IPS-18a (cell line): Measurements from ENCODE around the gene CPNE5.

Experiments
- H3K27ac ChIP-seq: one replicate; pipeline ENCODE4 v1.5.1; 2013; ENCODE audit warnings: low read length
- H3K27me3 ChIP-seq: one replicate; pipeline ENCODE4 v1.6.1; 2013; ENCODE audit warnings: mild to moderate bottlenecking, low read length; ENCODE audit not compliant: control insufficient read depth, insufficient read depth
- H3K36me3 ChIP-seq: one replicate; pipeline ENCODE4 v1.6.1; 2013; ENCODE audit warnings: low read depth, low read length; ENCODE audit not compliant: control insufficient read depth
- H3K4me1 ChIP-seq: one replicate; pipeline ENCODE4 v1.6.1; 2013; ENCODE audit warnings: low read depth, low read length; ENCODE audit not compliant: control insufficient read depth
- H3K4me3 ChIP-seq: one replicate; pipeline ENCODE4 v1.5.1; 2013; ENCODE audit warnings: low read length
- H3K9ac ChIP-seq: one replicate; pipeline ENCODE4 v1.6.1; 2013; ENCODE audit warnings: mild to moderate bottlenecking, low read length, moderate library complexity
- H3K9me3 ChIP-seq: one replicate; pipeline ENCODE4 v1.6.1; 2013; ENCODE audit warnings: low read depth, low read length; ENCODE audit not compliant: control insufficient read depth

CPNE5 gene

GRCh38 chr6:36805917-36806316 is 33.3 kb downstream of the CPNE5 start:
- Histone ChIP-seq H3K27ac (no peak overlapping the region), H3K9me3 (no peaks in the 10 kb centered on the region), H3K4me3 (no peak overlapping the region), H3K4me1 (peaks cover 24% of the 10 kb centered on the region), H3K36me3 (no peaks in the 10 kb centered on the region), H3K9ac (no peak overlapping the region), H3K27me3 (no peaks in the 10 kb centered on the region)

DNA sequence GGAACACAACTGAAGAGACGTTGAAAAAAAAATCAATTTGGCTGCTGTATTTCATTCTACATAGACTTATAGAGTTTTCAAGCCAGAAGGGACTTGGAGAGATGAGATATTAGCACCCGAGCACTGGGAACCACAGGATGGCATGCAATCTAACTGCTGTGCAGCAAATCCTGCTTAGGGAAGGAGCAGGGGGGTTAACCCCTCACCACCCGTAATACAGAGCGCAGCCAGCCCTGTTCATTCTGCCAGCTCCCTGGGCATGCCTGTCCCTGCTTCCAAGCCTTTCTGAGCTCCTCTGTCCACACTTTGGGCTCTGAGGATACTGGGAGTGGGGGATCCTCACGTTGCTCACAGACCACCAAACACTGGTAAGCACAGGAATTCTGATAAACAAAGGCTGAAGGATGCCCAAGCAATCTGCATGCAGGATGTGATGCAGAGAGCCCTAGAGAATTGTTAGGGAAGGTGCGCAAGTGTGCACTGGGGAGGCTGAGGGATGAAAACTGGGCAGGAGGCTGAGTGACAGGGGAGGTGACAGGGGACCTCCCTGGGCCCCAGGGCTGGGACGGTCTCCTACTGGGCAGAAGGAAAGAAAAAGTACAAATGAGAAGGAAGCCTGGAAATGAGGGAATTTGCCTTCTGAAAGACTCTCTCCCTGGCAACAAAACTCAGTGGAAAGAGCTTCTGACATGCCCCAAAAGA is 34.0 kb downstream of the CPNE5 start:
- no peak overlapping the region for H3K27ac ChIP-seq
- H3K9ac ChIP-seq = peak overlapping the region; percentile 25

GRCh38 chr6:36804563-36804962 is 34.7 kb downstream of the CPNE5 start:
- H3K36me3 ChIP-seq = no peaks in the 10 kb centered on the region
- peak overlapping the region; percentile 25 for H3K9ac ChIP-seq
- H3K27ac ChIP-seq = no peak overlapping the region
- H3K4me3 ChIP-seq = peak overlapping the region; percentile 15
- H3K27me3 ChIP-seq = no peaks in the 10 kb centered on the region
- no peaks in the 10 kb centered on the region for H3K9me3 ChIP-seq
- peaks cover 24% of the 10 kb centered on the region for H3K4me1 ChIP-seq

More for the DNA sequence above, 34.0 kb downstream of the CPNE5 start:
- Histone ChIP-seq H3K9me3 (no peaks in the 10 kb centered on the region), H3K27me3 (no peaks in the 10 kb centered on the region), H3K4me3 (peak overlapping the region; percentile 15), H3K36me3 (no peaks in the 10 kb centered on the region), H3K4me1 (peaks cover 24% of the 10 kb centered on the region)

GRCh38 chr6:36803908-36804307 is 35.3 kb downstream of the CPNE5 start:
- Histone ChIP-seq H3K4me3 (no peak overlapping the region), H3K4me1 (peaks cover 24% of the 10 kb centered on the region), H3K9ac (no peak overlapping the region), H3K9me3 (no peaks in the 10 kb centered on the region), H3K27me3 (no peaks in the 10 kb centered on the region), H3K27ac (no peak overlapping the region), H3K36me3 (no peaks in the 10 kb centered on the region)

DNA sequence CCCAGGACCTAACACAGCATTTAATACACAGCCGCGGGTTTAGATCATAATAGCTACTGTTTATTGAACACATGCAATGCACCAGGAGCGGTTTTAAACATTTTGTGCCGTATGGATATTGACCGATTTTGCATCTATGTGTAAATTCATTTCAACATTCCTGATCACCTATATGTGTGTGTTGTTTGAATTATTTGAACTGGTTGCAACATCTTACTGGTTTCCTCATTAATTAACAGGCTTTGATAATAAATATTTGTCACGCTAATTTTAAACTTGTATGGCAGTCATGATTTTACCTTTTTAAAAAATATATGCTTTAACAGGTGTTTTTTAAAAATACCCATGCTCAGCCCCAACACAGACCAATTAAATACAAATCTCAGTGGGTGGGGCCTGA is 35.8 kb downstream of the CPNE5 start:
- no peaks in the 10 kb centered on the region for H3K27me3 ChIP-seq
- H3K4me3 ChIP-seq = no peak overlapping the region
- no peaks in the 10 kb centered on the region for H3K9me3 ChIP-seq
- H3K27ac ChIP-seq = no peak overlapping the region
- no peaks in the 10 kb centered on the region for H3K36me3 ChIP-seq
- H3K4me1 ChIP-seq = peaks cover 24% of the 10 kb centered on the region
- no peak overlapping the region for H3K9ac ChIP-seq

GRCh38 chr6:36800223-36801076 is 38.8 kb downstream of the CPNE5 start:
- Histone ChIP-seq H3K9me3 (no peaks in the 10 kb centered on the region), H3K27me3 (no peaks in the 10 kb centered on the region), H3K36me3 (no peaks in the 10 kb centered on the region), H3K4me3 (no peak overlapping the region), H3K9ac (no peak overlapping the region), H3K27ac (no peak overlapping the region), H3K4me1 (peaks cover 18% of the 10 kb centered on the region)

DNA sequence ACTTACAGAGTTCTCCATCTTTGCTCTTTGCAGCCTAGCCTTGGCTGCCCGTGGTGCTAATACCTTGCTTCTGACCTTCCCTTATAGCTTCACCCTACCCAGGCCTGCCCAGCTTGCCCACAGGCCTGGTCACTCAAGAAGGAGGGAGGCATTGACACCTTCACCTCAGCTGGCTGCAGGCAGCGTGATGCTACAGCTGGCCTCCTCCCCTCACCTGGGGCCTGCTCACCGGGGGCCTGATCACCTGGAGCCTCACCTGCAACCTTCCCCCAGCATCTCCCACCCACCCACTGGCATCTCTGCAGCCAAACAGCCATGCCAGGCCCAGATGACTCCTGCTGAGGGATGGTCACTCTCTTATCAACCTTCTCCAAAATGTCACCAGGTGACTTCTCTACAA is 40.4 kb downstream of the CPNE5 start:
- Histone ChIP-seq H3K9ac (no peak overlapping the region), H3K9me3 (no peaks in the 10 kb centered on the region), H3K27me3 (no peaks in the 10 kb centered on the region)

GRCh38 chr6:36797653-36798052 is 41.6 kb downstream of the CPNE5 start:
- no peaks in the 10 kb centered on the region for H3K27me3 ChIP-seq
- no peak overlapping the region for H3K9ac ChIP-seq
- peaks cover 18% of the 10 kb centered on the region for H3K4me1 ChIP-seq
- H3K27ac ChIP-seq = no peak overlapping the region
- H3K4me3 ChIP-seq = no peak overlapping the region
- H3K36me3 ChIP-seq = no peaks in the 10 kb centered on the region
- H3K9me3 ChIP-seq = no peaks in the 10 kb centered on the region

More for the DNA sequence above, 40.4 kb downstream of the CPNE5 start:
- Histone ChIP-seq H3K4me3 (no peak overlapping the region), H3K4me1 (peaks cover 13% of the 10 kb centered on the region), H3K36me3 (no peaks in the 10 kb centered on the region), H3K27ac (no peak overlapping the region)

DNA sequence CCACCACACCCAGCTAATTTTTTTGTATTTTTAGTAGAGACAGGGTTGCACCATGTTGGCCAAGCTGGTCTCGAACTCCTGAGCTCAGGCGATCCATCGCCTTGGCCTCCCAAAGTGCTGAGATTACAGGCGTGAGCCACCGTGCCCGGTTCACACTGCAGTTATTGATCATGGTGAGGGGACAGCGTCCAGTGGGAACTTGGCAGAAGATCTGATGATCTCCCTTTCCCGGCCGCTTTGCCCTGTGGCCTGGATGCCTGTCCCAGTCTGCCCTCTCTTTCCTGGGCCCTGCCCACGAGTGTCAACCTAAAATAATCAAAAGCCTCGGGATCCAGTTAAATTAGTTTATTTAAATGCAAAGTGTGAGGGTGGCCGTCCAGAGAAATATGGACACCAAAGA is 42.2 kb downstream of the CPNE5 start:
- Histone ChIP-seq H3K4me1 (peaks cover 18% of the 10 kb centered on the region), H3K4me3 (no peak overlapping the region), H3K9me3 (no peaks in the 10 kb centered on the region), H3K27me3 (no peaks in the 10 kb centered on the region), H3K27ac (no peak overlapping the region), H3K36me3 (no peaks in the 10 kb centered on the region), H3K9ac (no peak overlapping the region)

GRCh38 chr6:36794713-36795065 is 44.6 kb downstream of the CPNE5 start:
- H3K27me3 ChIP-seq = no peaks in the 10 kb centered on the region
- H3K4me1 ChIP-seq = peaks cover 18% of the 10 kb centered on the region
- H3K36me3 ChIP-seq = no peaks in the 10 kb centered on the region
- H3K9me3 ChIP-seq = no peaks in the 10 kb centered on the region
- no peak overlapping the region for H3K4me3 ChIP-seq
- H3K9ac ChIP-seq = no peak overlapping the region
- no peak overlapping the region for H3K27ac ChIP-seq

DNA sequence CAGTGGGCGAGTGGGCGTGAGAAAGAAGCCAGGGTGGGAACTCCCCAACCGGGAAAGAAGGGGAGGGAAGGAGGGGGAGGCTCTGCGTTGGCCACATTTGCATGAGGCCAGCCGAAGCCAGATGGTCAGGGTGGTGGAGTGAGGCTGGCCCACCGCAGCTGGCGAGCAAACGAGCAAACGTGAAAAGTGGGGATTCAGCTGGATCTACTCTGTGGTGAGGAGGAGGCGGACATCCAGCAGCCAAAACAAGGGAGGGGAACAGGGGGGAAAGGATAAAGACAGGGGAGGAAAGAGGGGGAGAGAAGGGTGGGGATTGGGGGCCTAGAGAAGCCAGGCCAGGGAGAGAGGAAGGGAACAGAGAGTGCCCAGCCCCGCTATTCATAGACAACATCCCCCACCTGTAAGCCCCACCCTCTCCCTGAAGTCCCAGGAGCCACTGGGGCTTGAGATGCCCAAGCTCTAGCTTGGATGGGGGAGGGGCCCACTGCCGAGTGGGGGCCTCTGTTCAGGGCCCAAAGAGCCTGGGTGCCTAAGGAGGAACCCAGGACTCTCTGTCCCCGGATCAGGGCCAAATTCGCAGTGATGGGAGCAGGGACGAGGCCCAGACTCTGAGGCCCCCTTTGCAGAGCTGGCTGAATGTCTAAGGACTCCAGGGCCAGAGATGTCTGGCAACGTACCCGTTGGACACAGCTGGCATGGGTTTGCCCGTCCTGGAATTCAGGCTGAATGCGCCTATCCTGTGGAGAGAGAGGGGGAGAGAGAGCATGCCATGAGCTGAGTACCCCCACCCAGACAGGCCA is 45.1 kb downstream of the CPNE5 start:
- no peak overlapping the region for H3K27ac ChIP-seq
- no peaks in the 10 kb centered on the region for H3K9me3 ChIP-seq
- no peak overlapping the region for H3K9ac ChIP-seq
- H3K36me3 ChIP-seq = no peaks in the 10 kb centered on the region
- peak overlapping the region; percentile 31 for H3K4me3 ChIP-seq
- H3K27me3 ChIP-seq = no peaks in the 10 kb centered on the region
- H3K4me1 ChIP-seq = peaks cover 24% of the 10 kb centered on the region
